Calu3 (cell line): Measurements from ENCODE around the gene SLIT3. TPM values are rescaled to one million over a fixed set of nuclear protein-coding genes. Genes with fewer than 3 reads are reported as not detected.

Source experiments
- BruUV-seq: library from RNA; stranded (reverse); fragments of 400-500 nt; replicated peaks from 2 replicates; lab custom pipeline; 2021; lab: Mats Ljungman, UMichigan
- CTCF ChIA-PET: fragments of 300-600 bp; sonication (Branson Sonifier 250); formaldehyde crosslinking; loops from one replicate; lab custom pipeline; 2022; ENCODE audit warnings: antibody characterized with exemption; lab: Charles Lee
- DNase-seq: peaks from one replicate; pipeline ENCODE4 v3.0.0; 2022
- H3K27ac Mint-ChIP-seq: one replicate; pipeline ENCODE4 v1.8.0; 2022; ENCODE audit warnings: mixed read lengths; ENCODE audit not compliant: unreplicated experiment
- H3K27me3 Mint-ChIP-seq: one replicate; pipeline ENCODE4 v1.8.0; 2022; ENCODE audit warnings: mixed read lengths; ENCODE audit not compliant: unreplicated experiment
- H3K36me3 Mint-ChIP-seq: one replicate; pipeline ENCODE4 v1.8.0; 2022; ENCODE audit warnings: mild to moderate bottlenecking, moderate library complexity, mixed read lengths; ENCODE audit not compliant: insufficient read depth, unreplicated experiment
- H3K4me1 Mint-ChIP-seq: one replicate; pipeline ENCODE4 v1.8.0; 2022; ENCODE audit warnings: mild to moderate bottlenecking, low read depth, mixed read lengths; ENCODE audit not compliant: unreplicated experiment
- H3K4me3 Mint-ChIP-seq: one replicate; pipeline ENCODE4 v1.8.0; 2022; ENCODE audit warnings: mild to moderate bottlenecking, low read depth, moderate library complexity, mixed read lengths; ENCODE audit not compliant: unreplicated experiment
- H3K9me3 Mint-ChIP-seq: one replicate; pipeline ENCODE4 v1.8.0; 2022; ENCODE audit warnings: low read depth, mixed read lengths; ENCODE audit not compliant: unreplicated experiment
- CTCF ChIP-seq: fragments of 200-600 bp; IDR thresholded peaks from one replicate; pipeline ENCODE4 v1.8.0; 2022; ENCODE audit warnings: antibody characterized with exemption; ENCODE audit not compliant: unreplicated experiment
- intact Hi-C: fragments of 100-400 bp; cut with micrococcal nuclease; formaldehyde crosslinking; loops from one replicate; pipeline ENCODE4 v1.10.0; 2022; ENCODE audit not compliant: unreplicated experiment
- total RNA-seq: library from RNA; stranded (reverse); gene quantifications from 2 replicates; pipeline ENCODE4 v1.2.3, GENCODE V29; 2022

SLIT3 gene
- total RNA-seq, 1 experiment from 2014 or later, result not detected

- intact Hi-C loops, result no loop called here
- TF ChIP-seq CTCF, result no peak
- Mint-ChIP-seq H3K27me3 (peaks cover 23% of the 10 kb centered on the region), H3K9me3 (peaks cover 3% of the 10 kb centered on the region), H3K4me3 (no peak overlapping the region), H3K27ac (no peak overlapping the region), H3K4me1 (no peaks in the 10 kb centered on the region), H3K36me3 (no peaks in the 10 kb centered on the region)
- CTCF ChIA-PET, result interaction anchor here (0.7 kb wide), 1 partner anchor 73 kb away, joined by 3 read pairs; no protein-coding TSS in a partner anchor
- DNase-seq, result no peak
- no TSS peak for BruUV-seq
Observed at GRCh38 chr5:168952196-168952595, 348.7 kb downstream of the SLIT3 start.

GRCh38 chr5:168951769-168952168 lies 349.2 kb downstream of the SLIT3 start:
- TF ChIP-seq CTCF, result no peak
- H3K27ac Mint-ChIP-seq, result no peak overlapping the region
- no peak overlapping the region for H3K4me3 Mint-ChIP-seq
- no peak for DNase-seq
- BruUV-seq, result no TSS peak
- intact Hi-C loops, result no loop called here
- H3K36me3 Mint-ChIP-seq, result no peaks in the 10 kb centered on the region
- H3K9me3 Mint-ChIP-seq, result peaks cover 3% of the 10 kb centered on the region
- CTCF ChIA-PET, result interaction anchor here (0.7 kb wide), 1 partner anchor 74 kb away, joined by 3 read pairs; no protein-coding TSS in a partner anchor
- peaks cover 28% of the 10 kb centered on the region for H3K27me3 Mint-ChIP-seq
- no peaks in the 10 kb centered on the region for H3K4me1 Mint-ChIP-seq

GRCh38 chr5:168951356-168951755 lies 349.6 kb downstream of the SLIT3 start:
- Mint-ChIP-seq H3K9me3 (peaks cover 3% of the 10 kb centered on the region), H3K4me3 (no peak overlapping the region), H3K27me3 (peaks cover 32% of the 10 kb centered on the region), H3K36me3 (no peaks in the 10 kb centered on the region), H3K4me1 (no peaks in the 10 kb centered on the region), H3K27ac (no peak overlapping the region)
- BruUV-seq, result no TSS peak
- intact Hi-C loops, result no loop called here
- no peak for TF ChIP-seq CTCF
- CTCF ChIA-PET, result no interaction called here
- no peak for DNase-seq

GRCh38 chr5:168950241-168950951 lies 350.5 kb downstream of the SLIT3 start:
- Mint-ChIP-seq H3K27ac (no peak overlapping the region), H3K9me3 (peaks cover 3% of the 10 kb centered on the region), H3K4me3 (no peak overlapping the region), H3K27me3 (peaks cover 41% of the 10 kb centered on the region), H3K4me1 (no peaks in the 10 kb centered on the region), H3K36me3 (no peaks in the 10 kb centered on the region)
- DNase-seq, result no peak
- no TSS peak for BruUV-seq
- CTCF ChIA-PET, result interaction anchor here (0.6 to 0.7 kb wide), 2 partner anchors 65 to 249 kb away, joined by 3 read pairs; no protein-coding TSS in a partner anchor
- intact Hi-C loops, result no loop called here
- no peak for TF ChIP-seq CTCF
